GM12801 (cell line): ENCODE measurements around the gene ADCY5.

ENCODE experiments used
- TF ChIP-seq, protein P1 (sequence below): IDR thresholded peaks from one replicate; pipeline ENCODE4 v1.5.1; 2011; ENCODE audit warnings: control low read depth; ENCODE audit not compliant: insufficient read length; ENCODE audit errors: extremely low read depth

Gene ADCY5

DNA sequence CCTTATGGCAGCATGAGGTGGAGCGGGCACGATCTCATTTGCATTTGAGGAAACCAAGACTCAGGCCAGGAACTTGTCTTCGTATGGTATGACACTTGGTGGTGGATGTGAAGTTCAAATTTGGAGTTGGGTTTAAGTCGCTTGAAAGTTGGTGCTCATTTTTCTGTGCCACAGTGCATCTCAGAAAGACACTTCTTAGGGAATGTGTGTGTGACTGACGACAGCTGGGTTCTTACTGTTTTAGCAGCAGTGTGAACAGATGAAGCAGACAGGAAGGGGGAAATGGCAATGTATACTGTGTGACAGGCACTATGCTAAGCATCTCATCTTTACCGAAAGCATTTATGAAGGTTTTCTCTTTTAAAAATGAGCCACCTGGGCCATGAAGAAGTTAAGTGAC, 171.8 kb downstream of the ADCY5 start:
- TF ChIP-seq, protein P1, sequence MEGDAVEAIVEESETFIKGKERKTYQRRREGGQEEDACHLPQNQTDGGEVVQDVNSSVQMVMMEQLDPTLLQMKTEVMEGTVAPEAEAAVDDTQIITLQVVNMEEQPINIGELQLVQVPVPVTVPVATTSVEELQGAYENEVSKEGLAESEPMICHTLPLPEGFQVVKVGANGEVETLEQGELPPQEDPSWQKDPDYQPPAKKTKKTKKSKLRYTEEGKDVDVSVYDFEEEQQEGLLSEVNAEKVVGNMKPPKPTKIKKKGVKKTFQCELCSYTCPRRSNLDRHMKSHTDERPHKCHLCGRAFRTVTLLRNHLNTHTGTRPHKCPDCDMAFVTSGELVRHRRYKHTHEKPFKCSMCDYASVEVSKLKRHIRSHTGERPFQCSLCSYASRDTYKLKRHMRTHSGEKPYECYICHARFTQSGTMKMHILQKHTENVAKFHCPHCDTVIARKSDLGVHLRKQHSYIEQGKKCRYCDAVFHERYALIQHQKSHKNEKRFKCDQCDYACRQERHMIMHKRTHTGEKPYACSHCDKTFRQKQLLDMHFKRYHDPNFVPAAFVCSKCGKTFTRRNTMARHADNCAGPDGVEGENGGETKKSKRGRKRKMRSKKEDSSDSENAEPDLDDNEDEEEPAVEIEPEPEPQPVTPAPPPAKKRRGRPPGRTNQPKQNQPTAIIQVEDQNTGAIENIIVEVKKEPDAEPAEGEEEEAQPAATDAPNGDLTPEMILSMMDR: no peak

DNA sequence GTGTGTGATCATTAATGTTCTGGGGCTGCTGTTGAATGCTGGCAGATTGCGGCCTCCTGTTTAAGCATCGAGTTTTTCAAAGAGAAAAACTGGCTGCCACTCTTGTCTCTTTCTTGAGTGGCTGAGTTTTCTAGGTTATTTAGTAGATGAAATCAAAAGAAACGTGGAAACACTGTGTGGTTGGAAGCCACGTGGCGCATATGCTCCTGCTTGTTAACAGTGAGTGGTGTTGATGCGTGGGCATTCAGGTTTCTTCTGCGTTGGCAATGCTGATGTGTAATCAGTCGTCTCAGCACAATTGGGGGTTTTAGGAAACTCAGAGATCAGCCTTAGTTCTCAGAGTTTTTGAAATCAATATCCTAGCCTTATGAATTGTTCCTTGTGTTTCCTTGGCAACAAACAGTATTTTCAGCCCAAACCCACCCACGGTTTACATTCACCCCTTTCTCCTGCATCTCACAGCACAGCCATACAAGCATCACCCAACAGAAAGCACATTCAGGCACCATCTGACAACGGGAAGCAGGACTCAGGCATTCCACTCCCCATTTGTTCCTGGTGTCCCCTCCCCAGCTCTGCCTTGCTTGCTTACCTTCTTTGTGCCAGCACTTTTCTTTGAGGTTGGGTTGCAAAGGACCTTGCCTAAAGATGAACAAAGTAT, 172.4 kb downstream of the ADCY5 start:
- TF ChIP-seq, protein P1: no peak

DNA sequence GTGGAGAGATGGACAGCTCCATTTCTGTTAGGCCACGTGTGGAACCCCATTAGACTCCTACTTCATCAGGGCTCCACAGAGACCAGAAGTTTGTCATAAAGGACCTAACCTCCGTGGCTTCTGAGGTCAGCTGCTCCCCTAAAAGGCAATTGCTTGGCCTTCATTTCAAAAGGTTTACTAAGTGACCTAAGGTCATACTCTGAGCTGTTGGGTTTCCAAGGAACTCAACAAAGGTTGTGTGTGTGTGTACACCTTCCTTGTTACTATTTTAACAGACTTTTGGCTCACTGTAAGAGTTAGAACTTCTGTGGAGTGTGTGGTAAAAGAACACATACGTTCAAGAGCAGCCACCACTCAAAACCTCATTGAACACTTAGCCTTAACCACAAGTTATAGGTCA, 173.2 kb downstream of the ADCY5 start:
- TF ChIP-seq, protein P1: no peak

DNA sequence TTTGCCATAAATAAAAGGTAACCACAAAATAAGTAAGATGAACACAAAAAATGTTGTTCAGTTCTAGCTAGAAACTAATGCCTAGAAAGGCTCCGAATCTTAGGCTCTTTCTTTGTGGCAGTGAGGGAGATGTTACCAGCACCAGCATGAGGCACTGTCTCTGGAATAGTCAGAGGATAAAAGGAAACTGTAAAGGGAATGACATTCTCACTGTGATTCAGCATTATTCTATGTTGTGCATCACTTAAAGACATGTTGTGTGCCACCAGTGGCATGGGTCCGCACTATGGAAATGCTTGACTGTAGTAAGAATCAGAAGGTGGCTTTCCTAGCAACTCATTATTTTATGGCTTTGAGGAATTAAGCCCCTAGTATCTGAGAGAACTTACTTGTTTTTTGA, 176.3 kb downstream of the ADCY5 start:
- TF ChIP-seq, protein P1: no peak

DNA sequence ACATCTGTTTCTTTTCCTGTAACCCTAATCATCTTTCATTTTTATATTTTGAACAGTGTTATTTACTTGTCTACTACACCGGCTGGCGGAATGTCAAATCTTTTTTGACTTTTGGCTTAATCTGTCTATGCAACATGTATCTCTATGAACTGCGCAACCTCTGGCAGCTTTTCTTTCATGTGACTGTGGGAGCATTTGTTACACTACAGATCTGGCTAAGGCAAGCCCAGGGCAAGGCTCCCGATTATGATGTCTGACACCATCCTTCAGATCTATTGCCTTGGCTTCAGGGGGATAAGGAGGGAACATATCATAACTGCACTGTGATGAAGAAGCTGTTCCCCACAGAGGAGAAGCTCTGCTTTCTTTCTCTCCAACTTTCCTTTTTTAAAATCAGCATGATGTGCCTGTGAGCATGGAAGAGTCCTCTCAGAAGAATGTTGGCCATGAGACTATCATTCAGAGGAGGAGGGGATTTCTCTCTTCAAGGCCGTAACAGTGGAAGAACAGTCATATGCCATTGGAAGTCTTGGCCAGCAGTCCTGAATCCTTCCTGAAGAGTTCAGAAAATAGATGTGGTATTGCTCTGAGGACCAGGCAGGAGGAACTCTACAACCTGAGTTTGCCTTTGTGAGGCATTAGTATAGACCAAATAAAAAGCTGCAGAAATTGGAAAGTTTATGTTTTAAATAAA, 177.3 kb downstream of the ADCY5 start:
- TF ChIP-seq, protein P1: no peak

DNA sequence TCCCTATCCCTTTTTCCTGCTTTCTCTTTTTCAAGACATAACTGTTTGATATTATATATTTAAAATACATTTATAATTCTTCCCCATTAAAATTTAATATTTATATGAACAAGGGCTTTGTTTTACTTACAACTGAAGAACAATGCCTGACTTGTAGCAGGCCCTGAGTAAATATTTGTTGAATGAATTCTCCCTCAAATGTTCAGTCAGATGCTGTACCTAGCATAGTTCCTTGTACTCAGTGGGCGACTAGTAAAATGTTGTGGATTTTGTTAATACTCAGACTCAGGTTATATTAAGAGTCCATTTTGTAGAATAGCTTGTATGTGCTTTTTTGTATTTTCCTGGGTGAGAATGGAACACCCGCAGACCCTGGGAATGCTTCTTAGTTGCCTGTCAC, 178.1 kb downstream of the ADCY5 start:
- TF ChIP-seq, protein P1: no peak

DNA sequence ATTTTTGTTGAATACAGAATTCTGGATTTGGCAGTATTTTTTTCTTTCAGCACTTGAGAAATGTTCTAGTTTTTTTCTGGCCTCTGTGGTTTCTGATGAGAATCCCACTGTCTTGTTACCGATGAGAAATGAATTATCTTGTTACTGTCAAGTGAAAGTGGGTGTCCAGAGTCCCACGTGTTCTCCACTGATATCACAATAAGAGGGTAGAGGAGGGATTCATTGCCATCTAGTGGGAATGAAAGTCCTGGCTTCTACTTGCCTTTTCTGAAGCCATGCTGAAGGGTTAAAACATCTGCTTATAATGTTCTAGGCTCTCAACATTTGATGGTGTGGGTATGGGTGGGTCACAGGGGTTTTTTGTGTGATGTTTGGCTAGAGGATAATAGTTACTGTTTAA, 181.1 kb downstream of the ADCY5 start:
- TF ChIP-seq, protein P1: no peak
